Kidney (tissue), 14 donors: ENCODE results near the gene HHAT. TPM values are rescaled to one million over a fixed set of nuclear protein-coding genes. Genes with fewer than 3 reads are reported as not detected.

Experiments
- DNase-seq, 5 donors: peaks; one replicate each; pipeline ENCODE4 v3.0.0-alpha.2; 2013 to 2020
- FAIRE-seq: peaks from 2 replicates; lab custom pipeline; 2012; peaks lifted over from hg19 to GRCh38; lab: Jason Lieb, UNC
- H3K27ac ChIP-seq, 2 donors: one replicate each; pipeline ENCODE4 v1.7.0; 2013; ENCODE audit warnings: low read depth in 2 of 2, low read length in 2 of 2, inconsistent platforms in 1 of 2
- H3K27me3 ChIP-seq: one replicate; pipeline ENCODE4 v1.7.1; 2013; ENCODE audit warnings: low read length, inconsistent platforms; ENCODE audit not compliant: control insufficient read depth, insufficient read depth
- H3K36me3 ChIP-seq, 3 donors: one replicate each; pipeline versions ENCODE4 v1.7.0 to v1.7.1; 2013; ENCODE audit warnings: low read length in 3 of 3, control low read depth in 1 of 3, inconsistent platforms in 1 of 3; ENCODE audit not compliant: insufficient read depth in 3 of 3, control insufficient read depth in 2 of 3
- H3K4me1 ChIP-seq, 3 donors: one replicate each; pipeline versions ENCODE4 v1.7.0 to v1.7.1; 2013; ENCODE audit warnings: low read length in 3 of 3, inconsistent platforms in 1 of 3, low read depth in 1 of 3; ENCODE audit not compliant: control insufficient read depth in 2 of 3, insufficient read depth in 2 of 3
- H3K4me3 ChIP-seq, 3 donors: one replicate each; pipeline versions ENCODE4 v1.7.0 to v1.8.1; 2013; ENCODE audit warnings: low read length in 3 of 3, control low read depth in 1 of 3, inconsistent platforms in 1 of 3
- H3K9ac ChIP-seq, 3 donors: one replicate each; pipeline versions ENCODE4 v1.7.0 to v1.7.1; 2013; ENCODE audit warnings: low read length in 3 of 3, control low read depth in 1 of 3, inconsistent platforms in 1 of 3
- H3K9me3 ChIP-seq, 3 donors: one replicate each; pipeline versions ENCODE4 v1.7.0 to v1.7.1; 2013; ENCODE audit warnings: low read length in 3 of 3, control low read depth in 1 of 3, inconsistent platforms in 1 of 3; ENCODE audit not compliant: control insufficient read depth in 2 of 3, insufficient read depth in 1 of 3
- CTCF ChIP-seq: IDR thresholded peaks from 3 replicates; pipeline ENCODE4 v1.5.1; 2012; ENCODE audit warnings: mild to moderate bottlenecking, moderate library complexity, borderline replicate concordance; ENCODE audit not compliant: insufficient read depth; ENCODE audit errors: extremely low read depth
- intact Hi-C: fragments of 100-400 bp; cut with DNase I; formaldehyde crosslinking; loops from one replicate; pipeline ENCODE4 v1.11.1; 2022
- polyA plus RNA-seq: library from polyadenylated mRNA; stranded (reverse); fragments of 350-450 nt; fragmentation: Illumina TruSeq; extraction: RNeasy Lipid Tissue Mini Kit (QIAGEN cat#74804); gene quantifications from one replicate; pipeline ENCODE4 v1.2.3, GENCODE V29; 2014; ENCODE audit warnings: low read depth, low replicate concordance; ENCODE audit not compliant: insufficient read depth
- total RNA-seq: library from RNA; stranded (reverse); fragmentation: NEBNext Ultra II Directional; extraction: Animal tissue kit (Norgen Biotek cat#: 25700); gene quantifications from one replicate; pipeline ENCODE4 v1.2.1, GENCODE V29; 2021
- donor health status: control.
- donor health status: control.
- donor health status: control.
- donor health status: control.
- donor health status: control.
- donor health status: DM: yes; HTN: yes; CAD: no.
- donor health status: Normal renal cell carcinoma (clear cell type).

The HHAT gene
- total and polyA plus RNA-seq, 2 donors from 2014 or later, result 5.5 to 9.7 TPM

GRCh38 chr1:210584439-210585113 lies 255.9 kb downstream of the HHAT start:
- Histone ChIP-seq H3K9me3 (no peaks in the 10 kb centered on the region), H3K27ac (no peak overlapping the region), H3K9ac (no peak overlapping the region), H3K4me1 (no peaks in the 10 kb centered on the region), H3K36me3 (no peaks in the 10 kb centered on the region), H3K27me3 (no peaks in the 10 kb centered on the region), H3K4me3 (no peak overlapping the region)
- intact Hi-C loops, result no loop called here
- FAIRE-seq (no peak), DNase-seq (peak; percentile 80 to 90 (median 83))
- peak; percentile 49 for TF ChIP-seq CTCF

GRCh38 chr1:210586771-210587170 lies 258.1 kb downstream of the HHAT start:
- Histone ChIP-seq H3K9me3 (peaks cover 0 to 5% (median 0%) of the 10 kb centered on the region in 3 donors), H3K36me3 (no peaks in the 10 kb centered on the region), H3K4me1 (no peaks in the 10 kb centered on the region), H3K9ac (no peak overlapping the region), H3K4me3 (no peak overlapping the region), H3K27me3 (no peaks in the 10 kb centered on the region), H3K27ac (no peak overlapping the region)
- DNase-seq, result no peak
- no peak for FAIRE-seq
- TF ChIP-seq CTCF, result no peak
- intact Hi-C loops, result no loop called here

- Histone ChIP-seq H3K9me3 (peaks cover 0 to 11% (median 2%) of the 10 kb centered on the region in 3 donors), H3K4me3 (no peak overlapping the region), H3K9ac (no peak overlapping the region), H3K27me3 (no peaks in the 10 kb centered on the region), H3K27ac (no peak overlapping the region), H3K36me3 (no peaks in the 10 kb centered on the region), H3K4me1 (no peaks in the 10 kb centered on the region)
- intact Hi-C loops, result no loop called here
- TF ChIP-seq CTCF, result no peak
- DNase-seq, result peak in 1 of 5 donors; percentile 7
- no peak for FAIRE-seq
Measured at GRCh38 chr1:210587566-210587965, 258.9 kb downstream of the HHAT start.

GRCh38 chr1:210588357-210588756 lies 259.7 kb downstream of the HHAT start:
- TF ChIP-seq CTCF, result no peak
- Histone ChIP-seq H3K27me3 (no peaks in the 10 kb centered on the region), H3K9ac (no peak overlapping the region), H3K9me3 (peaks cover 0 to 11% (median 2%) of the 10 kb centered on the region in 3 donors), H3K4me3 (no peak overlapping the region), H3K36me3 (no peaks in the 10 kb centered on the region), H3K27ac (no peak overlapping the region), H3K4me1 (no peaks in the 10 kb centered on the region)
- FAIRE-seq (no peak), DNase-seq (no peak)
- intact Hi-C loops, result no loop called here
